Sigmoid colon (tissue), 4 donors: Measurements from ENCODE around the gene DYNC1LI1.

Experiments
- CTCF ChIP-seq, 4 experiments: fragments of 450-650 bp in 3 of 4; fragments of 200-600 bp in 1 of 4; IDR thresholded peaks; one replicate each; pipeline ENCODE4 v1.5.1; 2016 to 2019; ENCODE audit warnings: antibody characterized with exemption in 4 of 4, mild to moderate bottlenecking in 3 of 4, moderate library complexity in 2 of 4
- POLR2A ChIP-seq, 2 donors: fragments of 450-650 bp; IDR thresholded peaks; one replicate each; pipeline ENCODE4 v1.6.1; 2016; ENCODE audit warnings: antibody characterized with exemption in 2 of 2, mild to moderate bottlenecking in 2 of 2, moderate library complexity in 2 of 2
- POLR2AphosphoS5 ChIP-seq, 4 donors: sonication (generic); formaldehyde crosslinking; IDR thresholded peaks; one replicate each; pipeline ENCODE4 v1.6.1; 2017; ENCODE audit warnings: antibody characterized with exemption in 4 of 4

- TF ChIP-seq CTCF (IDR thresholded peaks at IDR 0.05) (no peak), POLR2AphosphoS5 (IDR thresholded peaks at IDR 0.05) (no peak), POLR2A (IDR thresholded peaks at IDR 0.05) (no peak)
Observed at GRCh38 chr3:32614956-32615355, 44.3 kb upstream of the DYNC1LI1 start.
